Gastroesophageal sphincter (tissue), 3 donors: ENCODE results near the gene TNFSF10.

ENCODE experiments used
- EP300 ChIP-seq: sonication (generic); formaldehyde crosslinking; IDR thresholded peaks from one replicate; pipeline ENCODE4 v1.6.1; 2017; ENCODE audit warnings: antibody characterized with exemption, mild to moderate bottlenecking
- TF ChIP-seq, protein P1 (sequence below), 4 experiments: fragments of 200-600 bp in 2 of 4; fragments of 450-650 bp in 2 of 4; sonication (generic) in 1 of 4; IDR thresholded peaks; one replicate each; pipeline ENCODE4 v1.5.1; 2017 to 2019; ENCODE audit warnings: antibody characterized with exemption in 4 of 4, mild to moderate bottlenecking in 2 of 4, moderate library complexity in 2 of 4

- TF ChIP-seq, protein P1, sequence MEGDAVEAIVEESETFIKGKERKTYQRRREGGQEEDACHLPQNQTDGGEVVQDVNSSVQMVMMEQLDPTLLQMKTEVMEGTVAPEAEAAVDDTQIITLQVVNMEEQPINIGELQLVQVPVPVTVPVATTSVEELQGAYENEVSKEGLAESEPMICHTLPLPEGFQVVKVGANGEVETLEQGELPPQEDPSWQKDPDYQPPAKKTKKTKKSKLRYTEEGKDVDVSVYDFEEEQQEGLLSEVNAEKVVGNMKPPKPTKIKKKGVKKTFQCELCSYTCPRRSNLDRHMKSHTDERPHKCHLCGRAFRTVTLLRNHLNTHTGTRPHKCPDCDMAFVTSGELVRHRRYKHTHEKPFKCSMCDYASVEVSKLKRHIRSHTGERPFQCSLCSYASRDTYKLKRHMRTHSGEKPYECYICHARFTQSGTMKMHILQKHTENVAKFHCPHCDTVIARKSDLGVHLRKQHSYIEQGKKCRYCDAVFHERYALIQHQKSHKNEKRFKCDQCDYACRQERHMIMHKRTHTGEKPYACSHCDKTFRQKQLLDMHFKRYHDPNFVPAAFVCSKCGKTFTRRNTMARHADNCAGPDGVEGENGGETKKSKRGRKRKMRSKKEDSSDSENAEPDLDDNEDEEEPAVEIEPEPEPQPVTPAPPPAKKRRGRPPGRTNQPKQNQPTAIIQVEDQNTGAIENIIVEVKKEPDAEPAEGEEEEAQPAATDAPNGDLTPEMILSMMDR (IDR thresholded peaks at IDR 0.05), result no peak
- TF ChIP-seq EP300, result no peak
Measured at GRCh38 chr3:172520301-172520831, 2.9 kb downstream of the TNFSF10 start.
